WTC11 (cell line): ENCODE results near the gene OSGEPL1. TPM values are rescaled to one million over a fixed set of nuclear protein-coding genes. Genes with fewer than 3 reads are reported as not detected.
A peak's percentile ranks its signal among the peaks of the same experiment; 100 is the strongest.
"Not testable (repeated sequence)": the region's sequence is repeated elsewhere in the genome, so short reads cannot be mapped to it uniquely, and the experiment has no call there.

Source experiments
- ATAC-seq: fragments of 200-7000 bp; cut with Tn5 transposase; 2 replicates; pipeline ENCODE4 v1.10.0; 2021; ENCODE audit warnings: mild to moderate bottlenecking, moderate library complexity
- CTCF ChIA-PET: fragments of 300-600 bp; sonication (Branson Sonifier 250); formaldehyde crosslinking; loops from one replicate; lab custom pipeline; 2021; ENCODE audit warnings: antibody characterized with exemption; lab: Charles Lee
- POLR2A ChIA-PET: fragments of 350-600 bp; sonication (Branson Sonifier 250); formaldehyde crosslinking; loops from one replicate; lab custom pipeline; 2021; ENCODE audit warnings: antibody characterized with exemption; lab: Charles Lee
- DNase-seq: peaks from one replicate; pipeline ENCODE4 v3.0.0; 2021; ENCODE audit warnings: low spot score
- H3K27ac Mint-ChIP-seq: 2 replicates; pipeline ENCODE4 v1.8.0; 2021; ENCODE audit warnings: mixed read lengths
- H3K27me3 Mint-ChIP-seq: 2 replicates; pipeline ENCODE4 v1.8.0; 2021; ENCODE audit warnings: low read depth, mild to moderate bottlenecking, moderate library complexity, mixed read lengths
- H3K36me3 Mint-ChIP-seq: 2 replicates; pipeline ENCODE4 v1.8.0; 2021; ENCODE audit warnings: mixed read lengths
- H3K4me1 Mint-ChIP-seq: 2 replicates; pipeline ENCODE4 v1.8.0; 2022; ENCODE audit warnings: mixed read lengths
- H3K4me3 Mint-ChIP-seq: 2 replicates; pipeline ENCODE4 v1.8.0; 2021; ENCODE audit warnings: mild to moderate bottlenecking, moderate library complexity, mixed read lengths
- H3K9me3 Mint-ChIP-seq: 2 replicates; pipeline ENCODE4 v1.8.0; 2021; ENCODE audit warnings: mixed read lengths
- CREB1 ChIP-seq: sonication (generic); formaldehyde crosslinking; IDR thresholded peaks from 2 replicates; pipeline ENCODE4 v1.8.0; 2023; ENCODE audit warnings: mild to moderate bottlenecking, missing genetic modification reagents
- GABPB1 ChIP-seq: sonication (generic); formaldehyde crosslinking; IDR thresholded peaks from 2 replicates; pipeline ENCODE4 v1.8.1; 2023; ENCODE audit warnings: mild to moderate bottlenecking, missing genetic modification reagents
- HMGA2 ChIP-seq: fragments of 250-450 bp; sonication (Bioruptor Pico); IDR thresholded peaks from 2 replicates; pipeline ENCODE4 v1.4.0; 2021; ENCODE audit warnings: mild to moderate bottlenecking, moderate library complexity
- KAT7 ChIP-seq: sonication (generic); formaldehyde crosslinking; IDR thresholded peaks from 2 replicates; pipeline ENCODE4 v1.8.1; 2023; ENCODE audit warnings: missing genetic modification reagents, mild to moderate bottlenecking, borderline replicate concordance
- NFATC4 ChIP-seq: fragments of 250-450 bp; sonication (Bioruptor Pico); IDR thresholded peaks from 2 replicates; pipeline ENCODE4 v1.9.0; 2021; ENCODE audit warnings: mild to moderate bottlenecking
- NFE2L1 ChIP-seq: sonication (generic); formaldehyde crosslinking; IDR thresholded peaks from 2 replicates; pipeline ENCODE4 v1.8.1; 2023; ENCODE audit warnings: missing genetic modification reagents
- NFYB ChIP-seq: sonication (generic); formaldehyde crosslinking; conservative IDR thresholded peaks from 2 replicates; pipeline ENCODE4 v1.8.0; 2022; ENCODE audit warnings: low read depth, missing genetic modification reagents
- NR2C2 ChIP-seq: sonication (generic); formaldehyde crosslinking; IDR thresholded peaks from 2 replicates; pipeline ENCODE4 v1.8.0; 2022; ENCODE audit warnings: mild to moderate bottlenecking, missing genetic modification reagents
- TEAD4 ChIP-seq: sonication (generic); formaldehyde crosslinking; IDR thresholded peaks from 2 replicates; pipeline ENCODE4 v1.8.0; 2022; ENCODE audit warnings: mild to moderate bottlenecking, missing genetic modification reagents
- ZNF423 ChIP-seq: fragments of 250-450 bp; sonication (Bioruptor Pico); IDR thresholded peaks from 2 replicates; pipeline ENCODE4 v2.1.2; 2022; ENCODE audit warnings: mild to moderate bottlenecking, moderate library complexity
- total RNA-seq: library from RNA; stranded (reverse); gene quantifications from 3 replicates; pipeline ENCODE4 v1.2.3, GENCODE V29; 2021
- TF ChIP-seq, protein P1 (sequence below): fragments of 250-450 bp; sonication (Bioruptor Pico); conservative IDR thresholded peaks from 2 replicates; pipeline ENCODE4 v1.9.0; 2021; ENCODE audit warnings: mild to moderate bottlenecking
- TF ChIP-seq, protein P2 (sequence below): sonication (generic); formaldehyde crosslinking; IDR thresholded peaks from 2 replicates; pipeline ENCODE4 v1.8.0; 2023; ENCODE audit warnings: missing genetic modification reagents
- TF ChIP-seq, protein P3 (sequence below): sonication (generic); formaldehyde crosslinking; IDR thresholded peaks from 2 replicates; pipeline ENCODE4 v1.8.1; 2022; ENCODE audit warnings: low read depth, mild to moderate bottlenecking, moderate library complexity, missing genetic modification reagents, borderline replicate concordance
- TF ChIP-seq, protein P4 (sequence below): fragments of 250-450 bp; sonication (Bioruptor Pico); IDR thresholded peaks from 2 replicates; pipeline ENCODE4 v1.9.0; 2021; ENCODE audit warnings: moderate library complexity, mild to moderate bottlenecking, inconsistent platforms, borderline replicate concordance
- TF ChIP-seq, protein P5 (sequence below): sonication (generic); formaldehyde crosslinking; IDR thresholded peaks from 2 replicates; pipeline ENCODE4 v1.8.1; 2023; ENCODE audit warnings: mild to moderate bottlenecking, missing genetic modification reagents, moderate library complexity
- TF ChIP-seq, protein P6 (sequence below): sonication (generic); formaldehyde crosslinking; IDR thresholded peaks from 2 replicates; pipeline ENCODE4 v1.8.0; 2022; ENCODE audit warnings: mild to moderate bottlenecking, missing genetic modification reagents
- TF ChIP-seq, protein P7 (sequence below): sonication (generic); formaldehyde crosslinking; IDR thresholded peaks from 2 replicates; pipeline ENCODE4 v1.8.1; 2023; ENCODE audit warnings: mild to moderate bottlenecking, missing genetic modification reagents
- TF ChIP-seq, protein P8 (sequence below): fragments of 200-600 bp; IDR thresholded peaks from 2 replicates; pipeline ENCODE4 v1.8.0; 2022; ENCODE audit warnings: antibody characterized with exemption

The OSGEPL1 gene
- total RNA-seq, 1 experiment from 2014 or later: 15.2 TPM

DNA sequence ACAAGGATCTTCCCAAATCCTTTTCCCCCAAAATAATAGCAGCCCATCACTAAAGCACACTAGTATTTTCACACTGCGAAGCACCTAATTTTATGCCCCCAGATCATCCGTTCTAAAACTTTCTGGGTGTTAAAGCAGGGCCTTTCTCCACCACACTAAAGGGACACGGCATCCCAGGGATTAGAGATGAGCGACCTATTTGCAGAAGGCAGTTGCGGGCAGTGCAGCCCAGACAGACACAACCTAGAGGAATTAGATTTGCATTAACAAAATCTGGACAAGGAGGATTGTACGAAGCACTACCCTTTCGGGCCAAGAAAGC, 402 bp downstream of the OSGEPL1 start:
- H3K9me3 Mint-ChIP-seq: no peaks in the 10 kb centered on the region
- ATAC-seq (no peak), DNase-seq (no peak)
- ChIA-PET POLR2A (interaction anchor here (1.1 to 1.3 kb wide), 5 partner anchors 10 to 557 kb away, joined by 3 to 15 read pairs (median 4); partner anchors contain the start of genes ANKAR, HIBCH, ORMDL1 and PMS1), CTCF (interaction anchor here (0.8 to 2.4 kb wide), 21 partner anchors 9 to 558 kb away, joined by 3 to 15 read pairs (median 4); partner anchors contain the start of genes ANKAR, ASNSD1, HIBCH and ORMDL1)
- peaks cover 11% of the 10 kb centered on the region for H3K36me3 Mint-ChIP-seq
- H3K4me3 Mint-ChIP-seq: peak overlapping the region; percentile 89
- H3K4me1 Mint-ChIP-seq: peaks cover 3% of the 10 kb centered on the region; the same call in 1 of the 2 replicates
- TF ChIP-seq, protein P1, sequence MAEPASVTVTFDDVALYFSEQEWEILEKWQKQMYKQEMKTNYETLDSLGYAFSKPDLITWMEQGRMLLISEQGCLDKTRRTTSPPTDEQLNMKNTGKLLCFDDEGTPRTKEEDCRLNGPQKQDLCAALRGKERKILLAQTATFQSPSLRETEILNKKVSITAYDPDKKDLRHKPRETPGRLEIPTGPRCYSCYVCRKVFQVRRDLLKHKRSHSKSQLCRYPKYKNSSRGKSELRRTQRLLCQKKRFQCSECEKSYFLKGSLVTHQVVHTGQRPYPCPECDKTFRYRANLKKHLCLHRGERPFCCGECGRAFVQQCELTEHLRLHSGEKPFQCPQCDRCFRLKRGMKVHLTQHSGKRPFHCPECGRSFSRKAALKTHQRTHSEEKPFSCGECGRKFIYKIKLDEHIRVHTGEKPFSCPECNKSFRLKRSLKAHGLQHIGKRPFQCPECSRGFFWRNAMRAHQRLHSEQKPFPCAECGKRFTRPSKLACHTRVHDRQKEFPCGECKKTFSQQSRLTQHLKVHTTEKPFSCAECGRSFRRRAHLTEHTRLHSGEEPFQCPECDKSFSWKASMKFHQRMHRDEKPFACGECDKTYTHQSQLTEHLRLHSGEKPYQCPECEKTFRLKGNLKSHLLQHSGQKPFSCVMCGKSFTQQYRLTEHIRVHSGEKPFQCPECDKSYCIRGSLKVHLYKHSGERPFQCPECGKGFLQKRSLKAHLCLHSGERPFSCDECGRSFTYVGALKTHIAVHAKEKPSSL: no peak
- TF ChIP-seq NR2C2 (CRISPR knock-in tag) (no peak), ZNF423 (CRISPR knock-in tag) (no peak), NFE2L1 (CRISPR knock-in tag) (no peak), TEAD4 (CRISPR knock-in tag) (no peak), CREB1 (no peak), KAT7 (no peak), NFATC4 (CRISPR knock-in tag) (no peak), HMGA2 (CRISPR knock-in tag) (no peak), GABPB1 (CRISPR knock-in tag) (no peak), NFYB (no peak)
- TF ChIP-seq, protein P2, sequence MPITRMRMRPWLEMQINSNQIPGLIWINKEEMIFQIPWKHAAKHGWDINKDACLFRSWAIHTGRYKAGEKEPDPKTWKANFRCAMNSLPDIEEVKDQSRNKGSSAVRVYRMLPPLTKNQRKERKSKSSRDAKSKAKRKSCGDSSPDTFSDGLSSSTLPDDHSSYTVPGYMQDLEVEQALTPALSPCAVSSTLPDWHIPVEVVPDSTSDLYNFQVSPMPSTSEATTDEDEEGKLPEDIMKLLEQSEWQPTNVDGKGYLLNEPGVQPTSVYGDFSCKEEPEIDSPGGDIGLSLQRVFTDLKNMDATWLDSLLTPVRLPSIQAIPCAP (CRISPR knock-in tag): no peak
- TF ChIP-seq, protein P3, sequence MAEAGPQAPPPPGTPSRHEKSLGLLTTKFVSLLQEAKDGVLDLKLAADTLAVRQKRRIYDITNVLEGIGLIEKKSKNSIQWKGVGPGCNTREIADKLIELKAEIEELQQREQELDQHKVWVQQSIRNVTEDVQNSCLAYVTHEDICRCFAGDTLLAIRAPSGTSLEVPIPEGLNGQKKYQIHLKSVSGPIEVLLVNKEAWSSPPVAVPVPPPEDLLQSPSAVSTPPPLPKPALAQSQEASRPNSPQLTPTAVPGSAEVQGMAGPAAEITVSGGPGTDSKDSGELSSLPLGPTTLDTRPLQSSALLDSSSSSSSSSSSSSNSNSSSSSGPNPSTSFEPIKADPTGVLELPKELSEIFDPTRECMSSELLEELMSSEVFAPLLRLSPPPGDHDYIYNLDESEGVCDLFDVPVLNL (CRISPR knock-in tag): no peak
- TF ChIP-seq, protein P4, sequence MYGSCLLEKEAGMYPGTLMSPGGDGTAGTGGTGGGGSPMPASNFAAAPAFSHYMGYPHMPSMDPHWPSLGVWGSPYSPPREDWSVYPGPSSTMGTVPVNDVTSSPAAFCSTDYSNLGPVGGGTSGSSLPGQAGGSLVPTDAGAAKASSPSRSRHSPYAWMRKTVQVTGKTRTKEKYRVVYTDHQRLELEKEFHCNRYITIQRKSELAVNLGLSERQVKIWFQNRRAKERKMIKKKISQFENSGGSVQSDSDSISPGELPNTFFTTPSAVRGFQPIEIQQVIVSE (CRISPR knock-in tag): no peak
- TF ChIP-seq, protein P5, sequence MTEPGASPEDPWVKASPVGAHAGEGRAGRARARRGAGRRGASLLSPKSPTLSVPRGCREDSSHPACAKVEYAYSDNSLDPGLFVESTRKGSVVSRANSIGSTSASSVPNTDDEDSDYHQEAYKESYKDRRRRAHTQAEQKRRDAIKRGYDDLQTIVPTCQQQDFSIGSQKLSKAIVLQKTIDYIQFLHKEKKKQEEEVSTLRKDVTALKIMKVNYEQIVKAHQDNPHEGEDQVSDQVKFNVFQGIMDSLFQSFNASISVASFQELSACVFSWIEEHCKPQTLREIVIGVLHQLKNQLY (CRISPR knock-in tag): no peak
- TF ChIP-seq, protein P6, sequence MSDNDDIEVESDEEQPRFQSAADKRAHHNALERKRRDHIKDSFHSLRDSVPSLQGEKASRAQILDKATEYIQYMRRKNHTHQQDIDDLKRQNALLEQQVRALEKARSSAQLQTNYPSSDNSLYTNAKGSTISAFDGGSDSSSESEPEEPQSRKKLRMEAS (CRISPR knock-in tag): no peak
- TF ChIP-seq, protein P7, sequence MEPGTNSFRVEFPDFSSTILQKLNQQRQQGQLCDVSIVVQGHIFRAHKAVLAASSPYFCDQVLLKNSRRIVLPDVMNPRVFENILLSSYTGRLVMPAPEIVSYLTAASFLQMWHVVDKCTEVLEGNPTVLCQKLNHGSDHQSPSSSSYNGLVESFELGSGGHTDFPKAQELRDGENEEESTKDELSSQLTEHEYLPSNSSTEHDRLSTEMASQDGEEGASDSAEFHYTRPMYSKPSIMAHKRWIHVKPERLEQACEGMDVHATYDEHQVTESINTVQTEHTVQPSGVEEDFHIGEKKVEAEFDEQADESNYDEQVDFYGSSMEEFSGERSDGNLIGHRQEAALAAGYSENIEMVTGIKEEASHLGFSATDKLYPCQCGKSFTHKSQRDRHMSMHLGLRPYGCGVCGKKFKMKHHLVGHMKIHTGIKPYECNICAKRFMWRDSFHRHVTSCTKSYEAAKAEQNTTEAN (CRISPR knock-in tag): no peak
- TF ChIP-seq, protein P8, sequence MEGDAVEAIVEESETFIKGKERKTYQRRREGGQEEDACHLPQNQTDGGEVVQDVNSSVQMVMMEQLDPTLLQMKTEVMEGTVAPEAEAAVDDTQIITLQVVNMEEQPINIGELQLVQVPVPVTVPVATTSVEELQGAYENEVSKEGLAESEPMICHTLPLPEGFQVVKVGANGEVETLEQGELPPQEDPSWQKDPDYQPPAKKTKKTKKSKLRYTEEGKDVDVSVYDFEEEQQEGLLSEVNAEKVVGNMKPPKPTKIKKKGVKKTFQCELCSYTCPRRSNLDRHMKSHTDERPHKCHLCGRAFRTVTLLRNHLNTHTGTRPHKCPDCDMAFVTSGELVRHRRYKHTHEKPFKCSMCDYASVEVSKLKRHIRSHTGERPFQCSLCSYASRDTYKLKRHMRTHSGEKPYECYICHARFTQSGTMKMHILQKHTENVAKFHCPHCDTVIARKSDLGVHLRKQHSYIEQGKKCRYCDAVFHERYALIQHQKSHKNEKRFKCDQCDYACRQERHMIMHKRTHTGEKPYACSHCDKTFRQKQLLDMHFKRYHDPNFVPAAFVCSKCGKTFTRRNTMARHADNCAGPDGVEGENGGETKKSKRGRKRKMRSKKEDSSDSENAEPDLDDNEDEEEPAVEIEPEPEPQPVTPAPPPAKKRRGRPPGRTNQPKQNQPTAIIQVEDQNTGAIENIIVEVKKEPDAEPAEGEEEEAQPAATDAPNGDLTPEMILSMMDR: no peak
- no peaks in the 10 kb centered on the region for H3K27me3 Mint-ChIP-seq
- peak overlapping the region; percentile 96 for H3K27ac Mint-ChIP-seq

DNA sequence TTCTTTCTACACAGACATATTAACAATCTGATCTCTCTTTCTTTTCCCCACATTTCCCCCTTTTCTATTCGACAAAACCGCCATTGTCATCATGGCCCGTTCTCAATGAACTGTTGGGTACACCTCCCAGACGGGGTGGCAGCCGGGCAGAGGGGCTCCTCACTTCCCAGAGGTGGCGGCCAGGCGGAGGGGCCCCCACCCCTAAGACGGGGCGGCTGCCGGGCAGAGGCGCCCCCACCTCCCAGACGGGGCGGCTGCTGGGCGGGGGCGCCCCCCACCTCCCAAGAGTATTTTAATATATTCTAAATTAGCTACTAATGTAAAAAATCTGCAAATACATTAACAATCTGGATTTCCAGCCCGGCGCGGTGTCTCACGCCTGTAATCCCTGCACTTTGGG, 2.4 kb downstream of the OSGEPL1 start:
- CTCF ChIA-PET, H3K27me3 Mint-ChIP-seq, H3K27ac Mint-ChIP-seq, H3K4me1 Mint-ChIP-seq, H3K9me3 Mint-ChIP-seq, H3K4me3 Mint-ChIP-seq, POLR2A ChIA-PET, H3K36me3 Mint-ChIP-seq, DNase-seq, ATAC-seq: not testable (repeated sequence)
